Osteoblast (primary cell): ENCODE data around the gene CDCA4. TPM values are rescaled to one million over a fixed set of nuclear protein-coding genes. Genes with fewer than 3 reads are reported as not detected.

Source experiments
- DNase-seq: peaks from one replicate; pipeline ENCODE4 v3.0.0; 2011; ENCODE audit warnings: low spot score, mixed read lengths; ENCODE audit not compliant: insufficient read length; ENCODE audit errors: missing footprints
- H2AFZ ChIP-seq: 2 replicates; pipeline ENCODE4 v1.6.0; 2011; ENCODE audit warnings: mild to moderate bottlenecking, low read length
- H3K27ac ChIP-seq: 2 replicates; pipeline ENCODE4 v1.5.1; 2011; ENCODE audit warnings: mild to moderate bottlenecking, low read depth, low read length, moderate library complexity
- H3K27me3 ChIP-seq: 2 replicates; pipeline ENCODE4 v1.6.0; 2012; ENCODE audit warnings: mild to moderate bottlenecking, control low read depth, inconsistent platforms, low read length, moderate library complexity; ENCODE audit not compliant: insufficient read depth
- H3K36me3 ChIP-seq: 2 replicates; pipeline ENCODE4 v1.5.1; 2011; ENCODE audit warnings: mild to moderate bottlenecking, low read length, control low read depth, moderate library complexity; ENCODE audit not compliant: insufficient read depth
- H3K4me1 ChIP-seq: 2 replicates; pipeline ENCODE4 v1.5.1; 2011; ENCODE audit warnings: mild to moderate bottlenecking, low read length, control low read depth, moderate library complexity; ENCODE audit not compliant: insufficient read depth
- H3K4me2 ChIP-seq: 2 replicates; pipeline ENCODE4 v1.6.0; 2011; ENCODE audit warnings: mild to moderate bottlenecking, low read length; ENCODE audit not compliant: insufficient read depth
- H3K4me3 ChIP-seq: fragments of 200-600 bp; sonication (generic); 3 replicates; pipeline ENCODE4 v1.5.1; 2012; ENCODE audit warnings: mild to moderate bottlenecking, low read length, inconsistent platforms; ENCODE audit not compliant: insufficient read depth
- H3K79me2 ChIP-seq: 2 replicates; pipeline ENCODE4 v1.6.0; 2012; ENCODE audit warnings: mild to moderate bottlenecking, low read length, control low read depth, inconsistent platforms; ENCODE audit not compliant: insufficient read depth
- H3K9me3 ChIP-seq: 2 replicates; pipeline ENCODE4 v1.5.1; 2011; ENCODE audit warnings: low read depth, low read length, control low read depth
- H4K20me1 ChIP-seq: 2 replicates; pipeline ENCODE4 v1.6.0; 2012; ENCODE audit warnings: mild to moderate bottlenecking, low read length, control low read depth; ENCODE audit not compliant: insufficient read depth
- total RNA-seq: library from RNA; depleted of rRNA; stranded (reverse); fragments of >200 nt; gene quantifications from 2 replicates; pipeline ENCODE4 v1.2.3, GENCODE V29; 2012
- TF ChIP-seq, protein P1 (sequence below): IDR thresholded peaks from 2 replicates; pipeline ENCODE4 v1.5.1; 2011; ENCODE audit warnings: mild to moderate bottlenecking, low read depth, low read length, moderate library complexity; ENCODE audit errors: extremely low read depth

CDCA4 gene
- total RNA-seq, 1 donor, result 13.8 TPM

DNA sequence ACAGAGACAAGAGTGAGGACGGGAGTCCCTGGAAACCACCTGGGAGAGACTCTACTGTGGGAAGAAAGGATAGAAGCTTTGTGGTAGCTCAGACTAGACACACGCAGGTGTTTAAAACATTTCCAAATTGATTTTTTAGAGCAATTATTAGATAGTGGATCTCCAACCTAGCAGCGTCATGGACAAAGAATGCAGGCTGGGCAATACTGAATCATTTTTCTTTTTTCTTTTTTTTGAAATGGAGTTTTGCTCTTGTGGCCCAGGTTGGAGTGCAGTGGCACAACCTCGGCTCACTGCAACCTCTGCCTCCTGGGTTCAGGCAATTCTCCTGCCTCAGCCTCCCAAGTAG lies 31.2 kb upstream of the CDCA4 start:
- no peak overlapping the region for H3K27ac ChIP-seq
- H2AFZ ChIP-seq, result no peak overlapping the region
- no peaks in the 10 kb centered on the region for H3K9me3 ChIP-seq
- no peaks in the 10 kb centered on the region for H3K79me2 ChIP-seq
- no peaks in the 10 kb centered on the region for H3K36me3 ChIP-seq
- no peaks in the 10 kb centered on the region for H3K27me3 ChIP-seq
- TF ChIP-seq, protein P1, sequence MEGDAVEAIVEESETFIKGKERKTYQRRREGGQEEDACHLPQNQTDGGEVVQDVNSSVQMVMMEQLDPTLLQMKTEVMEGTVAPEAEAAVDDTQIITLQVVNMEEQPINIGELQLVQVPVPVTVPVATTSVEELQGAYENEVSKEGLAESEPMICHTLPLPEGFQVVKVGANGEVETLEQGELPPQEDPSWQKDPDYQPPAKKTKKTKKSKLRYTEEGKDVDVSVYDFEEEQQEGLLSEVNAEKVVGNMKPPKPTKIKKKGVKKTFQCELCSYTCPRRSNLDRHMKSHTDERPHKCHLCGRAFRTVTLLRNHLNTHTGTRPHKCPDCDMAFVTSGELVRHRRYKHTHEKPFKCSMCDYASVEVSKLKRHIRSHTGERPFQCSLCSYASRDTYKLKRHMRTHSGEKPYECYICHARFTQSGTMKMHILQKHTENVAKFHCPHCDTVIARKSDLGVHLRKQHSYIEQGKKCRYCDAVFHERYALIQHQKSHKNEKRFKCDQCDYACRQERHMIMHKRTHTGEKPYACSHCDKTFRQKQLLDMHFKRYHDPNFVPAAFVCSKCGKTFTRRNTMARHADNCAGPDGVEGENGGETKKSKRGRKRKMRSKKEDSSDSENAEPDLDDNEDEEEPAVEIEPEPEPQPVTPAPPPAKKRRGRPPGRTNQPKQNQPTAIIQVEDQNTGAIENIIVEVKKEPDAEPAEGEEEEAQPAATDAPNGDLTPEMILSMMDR, result no peak
- no peak for DNase-seq
- no peak overlapping the region for H3K4me3 ChIP-seq
- H4K20me1 ChIP-seq, result no peaks in the 10 kb centered on the region
- no peak overlapping the region for H3K4me2 ChIP-seq
- H3K4me1 ChIP-seq, result no peaks in the 10 kb centered on the region

DNA sequence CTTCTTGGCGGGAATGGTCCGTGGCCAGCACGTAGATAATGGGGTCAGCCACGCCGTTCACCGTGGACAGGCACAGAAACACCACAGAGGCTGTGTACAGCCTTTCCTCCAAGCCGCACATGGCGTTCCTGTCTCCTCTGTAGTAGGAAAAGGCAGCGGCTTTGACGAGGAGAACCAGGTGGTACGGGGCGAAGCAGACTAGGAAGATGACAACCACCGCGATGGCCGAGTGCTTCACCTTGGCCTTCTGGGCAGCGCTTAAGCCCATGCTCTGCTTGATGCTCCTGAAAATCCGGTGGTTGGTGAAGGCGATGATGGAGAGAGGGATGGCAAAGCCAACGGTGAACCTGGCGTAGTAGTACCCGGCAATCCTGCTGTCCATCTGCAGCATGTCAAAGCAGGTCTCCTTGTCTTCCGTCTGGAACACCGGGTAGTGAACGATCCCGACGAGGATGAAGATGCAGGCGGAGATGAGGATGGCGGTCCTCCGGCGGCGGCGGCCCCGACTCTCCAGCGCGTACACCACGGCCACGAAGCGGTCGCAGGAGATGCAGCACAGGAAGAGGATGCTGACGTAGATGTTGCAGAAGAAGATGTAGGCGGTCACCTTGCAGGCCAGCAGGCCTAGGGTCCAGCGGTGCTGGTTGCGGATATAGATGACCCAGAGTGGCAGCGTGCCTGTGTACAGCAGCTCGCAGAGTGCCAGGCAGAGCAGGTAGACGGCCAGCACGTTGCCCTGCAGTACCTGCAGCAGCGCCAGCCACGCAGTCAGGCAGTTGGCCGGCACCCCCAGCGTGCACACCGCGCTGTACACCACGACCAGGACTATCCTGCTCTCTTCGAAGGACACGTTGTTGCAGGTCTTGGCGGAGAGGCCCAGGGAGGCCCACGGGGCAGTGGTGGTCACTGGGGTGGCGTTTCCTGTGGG lies 30.6 kb upstream of the CDCA4 start:
- Histone ChIP-seq H2AFZ (no peak overlapping the region), H3K27ac (no peak overlapping the region), H3K4me2 (no peak overlapping the region), H3K27me3 (no peaks in the 10 kb centered on the region), H3K36me3 (no peaks in the 10 kb centered on the region), H3K9me3 (no peaks in the 10 kb centered on the region), H3K79me2 (no peaks in the 10 kb centered on the region), H3K4me1 (no peaks in the 10 kb centered on the region), H4K20me1 (no peaks in the 10 kb centered on the region), H3K4me3 (no peak overlapping the region)
- DNase-seq, result peak; percentile 80
- TF ChIP-seq, protein P1, result no peak

DNA sequence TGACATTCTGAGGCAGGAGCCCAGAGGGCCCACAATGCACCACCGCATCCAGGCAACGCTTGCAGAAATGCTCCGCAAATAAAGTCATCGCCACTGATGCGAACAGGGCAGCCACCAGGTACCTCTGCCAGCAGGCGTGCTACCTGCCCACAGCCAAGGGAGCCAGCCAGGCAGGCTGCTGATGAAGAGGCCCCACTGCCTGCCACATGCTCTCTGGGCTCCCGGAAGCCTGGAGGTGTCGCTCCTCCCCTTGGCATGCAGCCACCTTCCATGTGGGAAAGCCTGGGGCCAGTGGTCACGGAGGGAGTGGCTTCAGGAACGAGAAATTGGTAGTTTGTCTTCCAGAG lies 29.6 kb upstream of the CDCA4 start:
- no peak for DNase-seq
- Histone ChIP-seq H3K79me2 (no peaks in the 10 kb centered on the region), H3K9me3 (no peaks in the 10 kb centered on the region), H3K27me3 (no peaks in the 10 kb centered on the region), H3K27ac (no peak overlapping the region), H3K4me1 (no peaks in the 10 kb centered on the region), H3K4me3 (no peak overlapping the region), H3K36me3 (no peaks in the 10 kb centered on the region), H3K4me2 (no peak overlapping the region), H2AFZ (no peak overlapping the region), H4K20me1 (no peaks in the 10 kb centered on the region)
- TF ChIP-seq, protein P1, result no peak

DNA sequence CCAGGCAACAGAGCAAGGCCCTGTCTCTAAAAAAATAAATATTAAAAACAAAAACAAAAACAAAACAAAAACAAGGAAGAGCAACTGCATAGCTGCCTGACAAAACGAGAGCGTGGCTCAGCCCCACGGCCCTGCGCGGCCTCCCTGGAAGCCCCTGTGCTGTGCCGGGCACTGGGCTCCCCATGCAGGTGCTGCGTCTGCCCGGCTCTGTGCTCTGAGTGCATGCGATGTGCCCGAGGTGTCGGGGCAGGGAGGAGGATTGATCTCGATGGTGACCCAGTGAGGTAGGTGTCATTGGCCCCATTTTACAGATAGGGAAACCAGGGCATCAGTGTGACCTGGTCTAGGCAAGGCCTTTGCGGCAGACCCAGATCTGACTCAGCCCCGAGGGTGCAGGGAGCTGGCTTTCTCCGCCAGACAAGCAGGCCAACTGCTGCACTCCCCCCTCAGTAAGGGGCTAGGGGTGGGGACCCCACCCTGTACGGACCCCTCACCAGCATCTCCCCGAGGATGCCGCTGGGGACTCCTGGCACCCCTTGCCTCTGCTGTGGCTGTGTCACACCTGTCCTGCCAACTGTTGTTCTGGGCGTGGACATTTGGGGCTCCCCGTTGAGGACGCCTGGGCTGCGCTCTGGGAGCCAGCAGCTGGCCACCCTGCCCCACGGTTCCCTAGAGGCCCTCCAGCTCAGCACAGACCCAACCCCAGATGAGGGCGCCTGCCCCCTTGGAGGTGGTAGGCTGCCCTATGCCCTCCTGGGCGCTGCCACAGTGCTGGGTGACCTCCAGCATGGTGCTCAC lies 29.1 kb upstream of the CDCA4 start:
- peak; percentile 77 for DNase-seq
- Histone ChIP-seq H2AFZ (no peak overlapping the region), H3K79me2 (no peaks in the 10 kb centered on the region), H3K4me2 (no peak overlapping the region), H3K27ac (no peak overlapping the region), H3K4me3 (no peak overlapping the region), H3K27me3 (no peaks in the 10 kb centered on the region), H4K20me1 (no peaks in the 10 kb centered on the region), H3K36me3 (no peaks in the 10 kb centered on the region), H3K4me1 (no peaks in the 10 kb centered on the region), H3K9me3 (no peaks in the 10 kb centered on the region)
- TF ChIP-seq, protein P1, result no peak
